HepG2 (cell line): Measurements from ENCODE around the gene CCDC158. TPM values are rescaled to one million over a fixed set of nuclear protein-coding genes. Genes with fewer than 3 reads are reported as not detected.

ENCODE experiments used
- ATAC-seq: fragments of 200-7000 bp; cut with Tn5 transposase; 3 replicates; pipeline ENCODE4 v1.9.1; 2020; ENCODE audit warnings: mild to moderate bottlenecking, moderate library complexity
- BruUV-seq: library from RNA; stranded (reverse); fragments of 400-500 nt; replicated peaks from 2 replicates; lab custom pipeline; 2021; lab: Mats Ljungman, UMichigan
- CTCF ChIA-PET: fragments of 300-600 bp; formaldehyde crosslinking; extraction: SDS; loops from one replicate; lab custom pipeline; 2021; ENCODE audit warnings: low total read pairs, inconsistent platforms, low intra/inter-chr PET ratio; lab: Yijun Ruan, JAX
- POLR2A ChIA-PET: fragments of 350-600 bp; sonication (Branson Sonifier 250); formaldehyde crosslinking; loops from one replicate; lab custom pipeline; 2020; ENCODE audit warnings: antibody characterized with exemption, inconsistent platforms; lab: Yijun Ruan, JAX
- DNase-seq: peaks from one replicate; pipeline ENCODE4 v3.0.0-alpha.2; 2015; ENCODE audit warnings: low spot score
- FAIRE-seq: peaks from 3 replicates; lab custom pipeline; 2011; peaks lifted over from hg19 to GRCh38; lab: Jason Lieb, UNC
- H2AFZ ChIP-seq: one replicate; pipeline ENCODE4 v1.6.1; 2011; ENCODE audit warnings: low read length, inconsistent platforms
- H3K27ac ChIP-seq: fragments of 300-600 bp; 3 replicates; pipeline ENCODE4 v1.8.0; 2011; ENCODE audit warnings: mixed run types, mild to moderate bottlenecking, mixed read lengths, low read length, inconsistent platforms; ENCODE audit not compliant: insufficient read depth; ENCODE audit errors: extremely low read length
- H3K27me3 ChIP-seq, 2 experiments: fragments of 200-600 bp in 1 of 2; 2 replicates in 1 of 2; 3 replicates in 1 of 2; pipeline versions ENCODE4 v1.6.0 to v1.8.0; 2011; ENCODE audit warnings: low read length in 2 of 2, mild to moderate bottlenecking in 2 of 2, moderate library complexity in 2 of 2, inconsistent platforms in 1 of 2; ENCODE audit not compliant: insufficient read depth in 2 of 2, control insufficient read depth in 1 of 2
- H3K36me3 ChIP-seq, 2 experiments: fragments of 200-600 bp in 1 of 2; replicated peaks in 1 of 2; 2 replicates in 1 of 2; 3 replicates in 1 of 2; pipeline versions ENCODE4 v1.5.1 to v1.8.0; 2011; ENCODE audit warnings: low read length in 2 of 2, inconsistent platforms in 1 of 2; ENCODE audit not compliant: insufficient read depth in 2 of 2, control insufficient read depth in 1 of 2
- H3K4me1 ChIP-seq: 2 replicates; pipeline ENCODE4 v1.5.1; 2012; ENCODE audit warnings: low read length, inconsistent platforms; ENCODE audit not compliant: insufficient read depth
- H3K4me2 ChIP-seq: 2 replicates; pipeline ENCODE4 v1.6.0; 2011; ENCODE audit warnings: low read depth, low read length, inconsistent platforms
- H3K4me3 ChIP-seq, 3 experiments: fragments of 200-600 bp in 1 of 3; sonication (generic), shearing (Covaris generic) in 1 of 3; replicated peaks in 1 of 3; 2 replicates each; pipeline ENCODE4 v1.5.1; 2011 to 2016; ENCODE audit warnings: low read length in 3 of 3, inconsistent platforms in 2 of 3, low read depth in 2 of 3, mild to moderate bottlenecking in 2 of 3, control low read depth in 1 of 3, mixed read lengths in 1 of 3; ENCODE audit not compliant: insufficient read depth in 1 of 3
- H3K79me2 ChIP-seq: one replicate; pipeline ENCODE4 v1.6.1; 2011; ENCODE audit warnings: low read length, inconsistent platforms; ENCODE audit not compliant: insufficient read depth
- H3K9ac ChIP-seq: 2 replicates; pipeline ENCODE4 v1.6.0; 2011; ENCODE audit warnings: mild to moderate bottlenecking, low read depth, low read length, inconsistent platforms; ENCODE audit not compliant: insufficient read depth
- H3K9me3 ChIP-seq: 2 replicates; pipeline ENCODE4 v1.5.1; 2012; ENCODE audit warnings: mild to moderate bottlenecking, low read length
- H4K20me1 ChIP-seq: 2 replicates; pipeline ENCODE4 v1.6.0; 2011; ENCODE audit warnings: inconsistent platforms, mild to moderate bottlenecking, low read length, moderate library complexity; ENCODE audit not compliant: insufficient read depth
- IKZF5 ChIP-seq: IDR thresholded peaks from 2 replicates; pipeline ENCODE4 v1.6.1; 2018; ENCODE audit warnings: missing genetic modification reagents, mild to moderate bottlenecking, missing compliant biosample characterization
- REL ChIP-seq: sonication (generic); formaldehyde crosslinking; conservative IDR thresholded peaks from 2 replicates; pipeline ENCODE4 v1.8.0; 2022; ENCODE audit warnings: mild to moderate bottlenecking, missing genetic modification reagents, moderate library complexity
- SNAPC2 ChIP-seq: sonication (generic); formaldehyde crosslinking; IDR thresholded peaks from 2 replicates; pipeline ENCODE4 v1.8.1; 2022; ENCODE audit warnings: mild to moderate bottlenecking, missing genetic modification reagents
- ZNF343 ChIP-seq: sonication (generic); formaldehyde crosslinking; IDR thresholded peaks from 2 replicates; pipeline ENCODE4 v1.4.0; 2020; ENCODE audit warnings: mild to moderate bottlenecking, missing genetic modification reagents
- ZNF614 ChIP-seq: IDR thresholded peaks from 2 replicates; pipeline ENCODE4 v1.6.1; 2018; ENCODE audit warnings: missing biosample characterization, missing genetic modification reagents, inconsistent platforms, borderline replicate concordance
- WGBS: methylation state at CpG from one replicate; pipeline ENCODE4 v1.1.6; 2017; ENCODE audit warnings: low lambda C conversion rate; 5-methylcytosine and 5-hydroxymethylcytosine counted together
- in situ Hi-C: cut with HindIII; loops from 2 replicates; pipeline ENCODE4 v1.10.0; 2017; ENCODE audit warnings: low pct_unique_long_range_greater_than_20kb; ENCODE audit not compliant: extremely low pct_ligation_motif_present
- intact Hi-C: fragments of 100-400 bp; cut with micrococcal nuclease; formaldehyde crosslinking; loops from one replicate; pipeline ENCODE4 v1.10.0; 2022; ENCODE audit not compliant: unreplicated experiment
- polyA plus RNA-seq, 8 experiments: library from polyadenylated mRNA; depleted of rRNA in 3 of 8; stranded (reverse) in 7 of 8; unstranded in 1 of 8; fragments of >200 nt; fragmentation: Illumina TruSeq in 4 of 8; extraction: Trizol in 4 of 8; gene quantifications; 2 replicates each; pipeline versions ENCODE4 v1.2.1 to v1.2.3, GENCODE V29; 2011 to 2016; ENCODE audit warnings: low read depth in 4 of 8, missing spikeins in 1 of 8, mixed read lengths in 1 of 8; ENCODE audit not compliant: insufficient read depth in 1 of 8
- total RNA-seq, 5 experiments: library from RNA; depleted of rRNA; stranded (reverse); fragments of >200 nt; fragmentation: Illumina TruSeq; extraction: Trizol; gene quantifications; 2 replicates each; pipeline ENCODE4 v1.2.3, GENCODE V29; 2016; ENCODE audit warnings: low read depth in 1 of 5
- TF ChIP-seq, protein P1 (sequence below): sonication (generic); formaldehyde crosslinking; IDR thresholded peaks from 2 replicates; pipeline ENCODE4 v1.4.0; 2020; ENCODE audit warnings: missing genetic modification reagents, borderline replicate concordance
- TF ChIP-seq, protein P2 (sequence below): sonication (generic); formaldehyde crosslinking; IDR thresholded peaks from 2 replicates; pipeline ENCODE4 v1.4.0; 2020; ENCODE audit warnings: mild to moderate bottlenecking, missing genetic modification reagents
- TF ChIP-seq, protein P3 (sequence below): IDR thresholded peaks from 2 replicates; pipeline ENCODE4 v1.6.1; 2016; ENCODE audit warnings: low read depth

The CCDC158 gene
- total and polyA plus RNA-seq, 2 of the 13 experiments (the other 11 are each of a cell fraction or from before 2014, with no cell fraction given), result not detected

DNA sequence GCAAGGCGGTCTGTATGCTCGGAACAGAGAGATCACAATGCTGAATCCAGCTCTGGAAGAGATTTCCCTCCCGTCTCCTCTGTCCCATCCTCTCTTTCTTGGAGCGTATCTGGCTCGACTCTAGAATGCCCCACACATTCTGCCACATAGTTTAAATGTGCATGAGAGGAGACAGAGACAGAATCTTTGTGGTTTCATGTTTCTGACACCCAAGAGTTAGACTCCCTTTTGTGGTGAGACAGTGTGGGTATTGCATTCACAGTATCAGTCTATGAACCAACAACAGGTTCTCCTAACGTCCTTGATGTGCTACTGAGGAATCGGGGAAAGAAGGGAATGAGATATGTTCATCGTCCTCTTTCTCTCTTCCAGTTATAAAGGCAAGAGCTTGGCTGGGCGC is 144.1 kb downstream of the CCDC158 start:
- Histone ChIP-seq H3K4me1 (peaks cover 75% of the 10 kb centered on the region), H3K36me3 (no peaks in the 10 kb centered on the region), H3K4me3 (no peak overlapping the region), H3K27ac (no peak overlapping the region), H3K4me2 (no peak overlapping the region), H2AFZ (no peak overlapping the region), H4K20me1 (no peaks in the 10 kb centered on the region), H3K9ac (no peak overlapping the region), H3K9me3 (no peaks in the 10 kb centered on the region), H3K27me3 (no peaks in the 10 kb centered on the region), H3K79me2 (no peaks in the 10 kb centered on the region)
- WGBS, result 88% methylated on average over 9 of the region's 9 CpGs
- FAIRE-seq (no peak), ATAC-seq (no peak), DNase-seq (no peak)
- in situ Hi-C loops (no loop called here), intact Hi-C loops (no loop called here)
- no TSS peak for BruUV-seq
- ChIA-PET POLR2A (interaction anchor here (1.1 to 2.3 kb wide), 2 partner anchors 16 to 30 kb away, joined by 3 to 22 read pairs; partner anchors contain the start of gene STBD1), CTCF (no interaction called here)
- TF ChIP-seq, protein P1, sequence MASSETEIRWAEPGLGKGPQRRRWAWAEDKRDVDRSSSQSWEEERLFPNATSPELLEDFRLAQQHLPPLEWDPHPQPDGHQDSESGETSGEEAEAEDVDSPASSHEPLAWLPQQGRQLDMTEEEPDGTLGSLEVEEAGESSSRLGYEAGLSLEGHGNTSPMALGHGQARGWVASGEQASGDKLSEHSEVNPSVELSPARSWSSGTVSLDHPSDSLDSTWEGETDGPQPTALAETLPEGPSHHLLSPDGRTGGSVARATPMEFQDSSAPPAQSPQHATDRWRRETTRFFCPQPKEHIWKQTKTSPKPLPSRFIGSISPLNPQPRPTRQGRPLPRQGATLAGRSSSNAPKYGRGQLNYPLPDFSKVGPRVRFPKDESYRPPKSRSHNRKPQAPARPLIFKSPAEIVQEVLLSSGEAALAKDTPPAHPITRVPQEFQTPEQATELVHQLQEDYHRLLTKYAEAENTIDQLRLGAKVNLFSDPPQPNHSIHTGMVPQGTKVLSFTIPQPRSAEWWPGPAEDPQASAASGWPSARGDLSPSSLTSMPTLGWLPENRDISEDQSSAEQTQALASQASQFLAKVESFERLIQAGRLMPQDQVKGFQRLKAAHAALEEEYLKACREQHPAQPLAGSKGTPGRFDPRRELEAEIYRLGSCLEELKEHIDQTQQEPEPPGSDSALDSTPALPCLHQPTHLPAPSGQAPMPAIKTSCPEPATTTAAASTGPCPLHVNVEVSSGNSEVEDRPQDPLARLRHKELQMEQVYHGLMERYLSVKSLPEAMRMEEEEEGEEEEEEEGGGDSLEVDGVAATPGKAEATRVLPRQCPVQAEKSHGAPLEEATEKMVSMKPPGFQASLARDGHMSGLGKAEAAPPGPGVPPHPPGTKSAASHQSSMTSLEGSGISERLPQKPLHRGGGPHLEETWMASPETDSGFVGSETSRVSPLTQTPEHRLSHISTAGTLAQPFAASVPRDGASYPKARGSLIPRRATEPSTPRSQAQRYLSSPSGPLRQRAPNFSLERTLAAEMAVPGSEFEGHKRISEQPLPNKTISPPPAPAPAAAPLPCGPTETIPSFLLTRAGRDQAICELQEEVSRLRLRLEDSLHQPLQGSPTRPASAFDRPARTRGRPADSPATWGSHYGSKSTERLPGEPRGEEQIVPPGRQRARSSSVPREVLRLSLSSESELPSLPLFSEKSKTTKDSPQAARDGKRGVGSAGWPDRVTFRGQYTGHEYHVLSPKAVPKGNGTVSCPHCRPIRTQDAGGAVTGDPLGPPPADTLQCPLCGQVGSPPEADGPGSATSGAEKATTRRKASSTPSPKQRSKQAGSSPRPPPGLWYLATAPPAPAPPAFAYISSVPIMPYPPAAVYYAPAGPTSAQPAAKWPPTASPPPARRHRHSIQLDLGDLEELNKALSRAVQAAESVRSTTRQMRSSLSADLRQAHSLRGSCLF (CRISPR knock-in tag), result no peak
- TF ChIP-seq SNAPC2 (CRISPR knock-in tag) (no peak), IKZF5 (CRISPR knock-in tag) (no peak), ZNF343 (CRISPR knock-in tag) (no peak), REL (no peak), ZNF614 (CRISPR knock-in tag) (no peak)
- TF ChIP-seq, protein P2, sequence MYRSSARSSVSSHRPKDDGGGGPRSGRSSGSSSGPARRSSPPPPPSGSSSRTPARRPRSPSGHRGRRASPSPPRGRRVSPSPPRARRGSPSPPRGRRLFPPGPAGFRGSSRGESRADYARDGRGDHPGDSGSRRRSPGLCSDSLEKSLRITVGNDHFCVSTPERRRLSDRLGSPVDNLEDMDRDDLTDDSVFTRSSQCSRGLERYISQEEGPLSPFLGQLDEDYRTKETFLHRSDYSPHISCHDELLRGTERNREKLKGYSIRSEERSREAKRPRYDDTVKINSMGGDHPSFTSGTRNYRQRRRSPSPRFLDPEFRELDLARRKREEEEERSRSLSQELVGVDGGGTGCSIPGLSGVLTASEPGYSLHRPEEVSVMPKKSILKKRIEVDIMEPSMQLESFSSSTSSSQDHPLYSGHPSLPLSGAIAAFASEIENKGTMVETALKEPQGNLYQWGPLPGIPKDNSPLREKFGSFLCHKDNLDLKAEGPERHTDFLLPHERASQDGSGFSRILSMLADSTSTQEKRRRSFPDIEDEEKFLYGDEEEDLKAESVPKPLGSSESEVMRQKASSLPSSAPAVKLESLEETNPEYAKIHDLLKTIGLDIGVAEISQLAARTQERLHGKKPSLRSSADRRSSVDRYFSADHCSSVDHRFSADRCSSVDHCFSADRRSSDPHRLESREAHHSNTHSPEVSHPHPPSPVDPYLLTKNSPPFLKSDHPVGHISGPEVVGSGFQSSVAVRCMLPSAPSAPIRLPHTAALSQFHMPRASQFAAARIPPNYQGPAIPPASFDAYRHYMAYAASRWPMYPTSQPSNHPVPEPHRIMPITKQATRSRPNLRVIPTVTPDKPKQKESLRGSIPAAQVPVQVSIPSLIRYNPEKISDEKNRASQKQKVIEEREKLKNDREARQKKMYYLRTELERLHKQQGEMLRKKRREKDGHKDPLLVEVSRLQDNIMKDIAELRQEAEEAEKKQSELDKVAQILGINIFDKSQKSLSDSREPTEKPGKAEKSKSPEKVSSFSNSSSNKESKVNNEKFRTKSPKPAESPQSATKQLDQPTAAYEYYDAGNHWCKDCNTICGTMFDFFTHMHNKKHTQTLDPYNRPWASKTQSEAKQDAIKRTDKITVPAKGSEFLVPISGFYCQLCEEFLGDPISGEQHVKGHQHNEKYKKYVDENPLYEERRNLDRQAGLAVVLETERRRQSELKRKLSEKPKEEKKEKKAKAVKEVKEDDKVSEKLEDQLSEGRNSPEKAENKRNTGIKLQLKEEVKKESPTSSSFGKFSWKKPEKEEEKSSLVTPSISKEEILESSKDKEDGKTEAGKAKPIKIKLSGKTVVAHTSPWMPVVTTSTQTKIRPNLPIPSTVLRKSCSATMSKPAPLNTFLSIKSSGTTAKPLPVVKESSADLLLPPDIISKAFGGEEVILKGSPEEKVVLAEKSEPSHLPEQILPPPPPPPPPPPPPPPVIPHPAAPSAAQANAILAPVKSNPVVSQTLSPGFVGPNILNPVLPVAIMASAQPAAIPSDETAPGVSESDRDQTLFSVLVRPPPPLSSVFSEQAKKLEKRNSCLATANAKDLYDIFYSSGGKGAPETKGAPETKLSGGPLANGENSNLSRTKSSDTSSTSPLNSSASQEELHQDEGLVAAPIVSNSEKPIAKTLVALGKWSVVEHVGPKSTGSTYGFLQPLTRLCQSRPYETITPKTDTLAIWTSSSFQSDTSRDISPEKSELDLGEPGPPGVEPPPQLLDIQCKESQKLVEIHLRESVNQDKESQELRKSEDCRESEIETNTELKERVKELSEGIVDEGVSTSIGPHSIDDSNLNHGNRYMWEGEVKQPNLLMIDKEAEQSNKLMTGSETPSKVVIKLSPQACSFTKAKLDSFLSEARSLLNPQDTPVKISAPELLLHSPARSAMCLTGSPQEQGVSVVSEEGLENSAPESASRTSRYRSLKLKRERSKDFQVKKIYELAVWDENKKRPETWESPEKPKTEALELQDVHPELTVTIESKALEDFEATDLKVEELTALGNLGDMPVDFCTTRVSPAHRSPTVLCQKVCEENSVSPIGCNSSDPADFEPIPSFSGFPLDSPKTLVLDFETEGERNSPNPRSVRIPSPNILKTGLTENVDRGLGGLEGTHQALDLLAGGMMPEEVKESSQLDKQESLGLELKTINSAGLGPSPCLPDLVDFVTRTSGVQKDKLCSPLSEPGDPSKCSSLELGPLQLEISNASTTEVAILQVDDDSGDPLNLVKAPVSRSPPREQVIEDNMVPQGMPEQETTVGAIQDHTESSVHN (CRISPR knock-in tag), result no peak
- TF ChIP-seq, protein P3, sequence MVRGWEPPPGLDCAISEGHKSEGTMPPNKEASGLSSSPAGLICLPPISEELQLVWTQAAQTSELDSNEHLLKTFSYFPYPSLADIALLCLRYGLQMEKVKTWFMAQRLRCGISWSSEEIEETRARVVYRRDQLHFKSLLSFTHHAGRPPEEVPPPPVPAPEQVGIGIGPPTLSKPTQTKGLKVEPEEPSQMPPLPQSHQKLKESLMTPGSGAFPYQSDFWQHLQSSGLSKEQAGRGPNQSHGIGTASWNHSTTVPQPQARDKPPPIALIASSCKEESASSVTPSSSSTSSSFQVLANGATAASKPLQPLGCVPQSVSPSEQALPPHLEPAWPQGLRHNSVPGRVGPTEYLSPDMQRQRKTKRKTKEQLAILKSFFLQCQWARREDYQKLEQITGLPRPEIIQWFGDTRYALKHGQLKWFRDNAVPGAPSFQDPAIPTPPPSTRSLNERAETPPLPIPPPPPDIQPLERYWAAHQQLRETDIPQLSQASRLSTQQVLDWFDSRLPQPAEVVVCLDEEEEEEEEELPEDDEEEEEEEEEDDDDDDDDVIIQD, result no peak
